ENCODE data around the gene RNASET2.

- TF ChIP-seq CTCF (IDR thresholded peaks at IDR 0.05) = no peak
- no peak for TF ChIP-seq POLR2A (IDR thresholded peaks at IDR 0.05)
Measured at GRCh38 chr6:166936079-166936787, 20.1 kb downstream of the RNASET2 start.

Measured in adrenal gland (tissue), 5 donors.